GM19328 (cell line): ENCODE results near the gene KLHL1.

Experiments used
- ATAC-seq: cut with Tn5 transposase; IDR thresholded peaks from one replicate; pipeline ENCODE4 v1.9.1; 2021; ENCODE audit warnings: mild to moderate bottlenecking, moderate library complexity; ENCODE audit not compliant: unreplicated experiment

The KLHL1 gene

DNA sequence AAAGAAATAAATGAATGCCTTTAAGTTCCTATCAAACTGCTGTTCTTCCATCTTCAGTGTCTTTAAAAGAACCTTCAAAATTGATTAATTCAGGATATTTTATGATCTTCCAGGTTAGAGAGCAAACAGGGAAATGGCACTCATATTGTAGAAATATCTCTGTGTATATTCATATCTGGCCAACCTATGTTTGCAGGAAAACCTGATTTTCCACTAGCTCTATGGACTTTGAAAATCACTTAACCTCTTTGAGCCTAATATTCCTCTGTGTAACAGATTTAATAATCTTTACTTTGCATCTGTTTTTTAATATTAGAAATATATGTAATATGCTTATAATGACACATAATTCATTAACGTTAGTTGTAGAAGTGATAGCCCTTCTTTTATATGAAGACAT lies 228.3 kb downstream of the KLHL1 start:
- no peak for ATAC-seq

DNA sequence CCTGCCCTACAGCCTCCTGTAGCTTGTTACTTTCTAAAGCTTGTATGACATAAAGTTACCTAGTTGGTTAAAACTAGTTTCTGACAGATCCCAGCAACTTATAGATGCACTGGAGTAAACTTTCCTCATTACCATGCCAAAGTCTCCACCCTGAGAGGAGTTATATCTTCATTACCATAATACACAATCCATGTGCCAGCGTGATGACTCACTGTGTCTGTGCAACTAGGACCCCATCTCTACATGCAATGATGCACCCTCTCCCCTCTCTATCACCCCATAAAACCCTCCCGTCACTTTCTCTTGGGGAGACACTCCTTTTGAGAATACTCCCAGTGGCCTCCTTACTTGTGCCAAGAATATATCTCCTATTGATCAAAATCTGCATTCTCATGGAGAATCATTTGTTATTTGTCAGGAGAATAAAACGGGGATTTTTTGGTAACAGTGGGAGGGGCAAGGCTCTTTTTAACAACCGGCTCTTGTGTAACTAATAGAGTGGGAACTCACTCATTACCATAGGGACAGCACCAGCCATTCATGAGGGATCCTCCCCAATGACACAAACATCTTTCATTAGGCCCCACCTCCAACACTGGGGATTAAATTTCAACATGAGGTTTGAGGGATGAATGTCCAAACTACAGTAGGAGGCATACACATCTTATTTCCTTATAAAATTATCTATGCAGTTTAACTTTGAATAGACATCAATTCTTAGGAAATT lies 235.8 kb downstream of the KLHL1 start:
- no peak for ATAC-seq

GRCh38 chr13:69866555-69866954 lies 241.7 kb downstream of the KLHL1 start:
- no peak for ATAC-seq

DNA sequence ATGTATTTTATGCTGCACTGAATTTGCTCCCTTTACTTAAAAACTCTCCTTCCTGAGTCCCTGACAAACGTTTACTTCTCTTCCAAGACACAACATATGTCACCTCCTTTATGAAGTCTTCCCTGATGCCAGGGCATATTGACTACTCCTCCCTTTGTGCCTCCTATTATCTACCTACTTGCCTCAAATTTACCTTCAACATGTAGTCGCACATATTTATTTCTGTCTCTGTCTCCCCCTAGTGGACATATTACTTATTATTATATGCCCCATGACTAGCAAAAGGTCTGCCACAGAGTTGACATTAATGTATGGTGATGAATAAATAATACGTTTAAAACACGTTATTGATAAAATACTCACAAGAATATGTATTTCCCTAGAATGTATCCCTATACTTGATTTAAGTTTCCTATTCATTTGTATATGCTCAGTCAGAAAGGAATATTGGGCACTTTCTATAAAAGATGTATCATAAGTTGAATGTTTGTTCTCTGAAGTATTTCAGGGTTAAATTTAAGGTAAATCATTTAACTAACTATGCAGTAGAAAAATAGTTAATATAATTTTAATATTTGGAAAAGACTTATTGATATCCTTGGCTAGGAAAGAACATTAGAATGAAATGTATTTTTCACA lies 250.9 kb downstream of the KLHL1 start:
- ATAC-seq = no peak

GRCh38 chr13:69856331-69856730 lies 251.9 kb downstream of the KLHL1 start:
- ATAC-seq = no peak

- no peak for ATAC-seq
Measured at GRCh38 chr13:69828527-69828926, 279.7 kb downstream of the KLHL1 start.

DNA sequence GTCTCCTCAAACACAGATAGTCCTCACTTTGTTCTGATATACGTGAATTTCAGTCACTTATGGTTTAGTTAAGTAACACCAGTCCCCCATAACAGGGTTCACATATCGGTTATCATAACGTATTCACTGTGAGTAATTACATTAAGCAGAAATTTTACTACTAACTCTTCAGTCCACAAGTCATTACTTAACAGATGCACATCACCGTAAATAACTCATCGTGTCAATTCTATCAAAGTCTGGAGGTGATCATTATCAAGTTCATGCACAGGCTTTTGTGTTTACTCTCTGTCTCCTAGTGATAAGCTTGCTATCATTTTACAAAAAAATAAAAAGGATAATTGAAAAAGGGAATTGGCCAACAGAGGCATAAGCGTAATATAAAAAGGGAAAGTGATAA lies 288.1 kb downstream of the KLHL1 start:
- ATAC-seq = no peak

DNA sequence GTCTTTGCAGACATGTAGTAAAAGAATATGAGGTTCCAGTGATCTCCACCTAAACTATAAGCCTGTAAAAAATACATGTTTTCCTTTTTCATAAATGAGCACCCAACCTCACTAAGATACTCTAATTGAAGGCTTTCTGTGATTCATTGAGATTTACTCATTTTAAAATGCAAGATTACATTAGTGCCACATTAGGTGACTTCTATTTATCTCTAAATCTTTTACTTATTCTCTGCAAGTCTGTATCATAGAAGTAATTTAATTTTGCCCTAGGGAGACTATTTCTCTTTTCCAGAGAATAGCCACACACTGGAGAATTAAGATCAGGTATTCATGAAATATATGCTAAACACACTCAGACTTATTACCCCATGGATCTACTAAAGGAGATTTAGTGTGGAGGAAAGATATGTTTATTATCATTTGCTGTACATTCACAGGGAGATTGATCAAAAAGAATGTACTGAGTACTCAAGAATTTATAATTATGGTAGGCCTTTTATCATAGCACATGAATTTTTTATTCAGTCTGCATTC lies 290.9 kb downstream of the KLHL1 start:
- ATAC-seq = no peak

GRCh38 chr13:69809152-69809551 lies 299.1 kb downstream of the KLHL1 start:
- ATAC-seq = no peak

- no peak for ATAC-seq
Measured at GRCh38 chr13:69796256-69796655, 312.0 kb downstream of the KLHL1 start.

DNA sequence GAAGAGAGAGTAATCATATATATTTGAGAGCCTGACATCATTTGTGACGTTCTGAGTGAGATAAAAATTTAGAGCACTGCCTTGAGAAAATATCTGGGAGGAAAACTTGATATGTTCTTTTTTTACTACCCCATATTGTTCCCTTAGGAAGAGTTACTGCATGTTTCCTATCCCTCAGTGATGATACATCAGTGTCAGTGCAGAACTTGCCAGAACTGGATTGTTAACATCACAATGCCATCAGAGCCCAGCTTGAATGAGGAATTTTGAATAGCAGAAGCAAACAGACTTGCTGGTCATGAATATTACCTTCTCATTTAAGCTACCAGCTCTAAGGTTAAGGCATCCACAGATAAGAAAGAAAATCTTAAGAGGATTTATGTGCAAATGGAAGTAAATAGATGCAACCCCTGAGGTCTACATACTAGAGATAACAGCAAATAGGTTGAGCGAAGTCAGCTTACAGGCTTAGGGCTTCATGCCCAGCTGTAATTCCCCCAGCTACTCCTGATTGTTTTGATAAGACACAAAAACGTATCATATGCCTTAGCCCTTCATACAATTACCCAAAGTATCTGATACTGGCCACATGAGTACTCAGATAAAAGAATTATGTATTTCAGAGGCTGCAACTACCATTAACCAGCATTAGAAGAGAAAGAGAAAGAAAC lies 314.3 kb downstream of the KLHL1 start:
- ATAC-seq = no peak

- no peak for ATAC-seq
Measured at GRCh38 chr13:69776937-69777336, 331.3 kb downstream of the KLHL1 start.

GRCh38 chr13:69769608-69770007 lies 338.6 kb downstream of the KLHL1 start:
- ATAC-seq = no peak

DNA sequence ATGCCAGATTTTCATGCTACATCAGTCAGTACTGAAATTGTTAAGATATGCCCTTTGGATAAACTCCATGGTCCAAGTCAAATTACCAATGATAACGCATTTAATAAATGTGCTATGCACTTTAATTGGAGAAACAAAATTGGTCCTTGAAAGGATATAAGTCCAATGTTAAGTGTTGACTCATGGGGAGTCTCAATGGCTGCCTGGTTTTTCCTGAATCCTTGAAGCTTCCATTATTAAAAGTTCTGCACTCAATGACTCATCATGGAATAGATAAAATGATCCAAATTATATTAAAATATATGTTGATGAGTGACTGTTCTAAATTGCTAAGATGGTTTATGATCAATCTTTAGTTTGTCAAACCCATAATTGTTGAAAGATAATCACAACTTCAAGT lies 346.7 kb downstream of the KLHL1 start:
- no peak for ATAC-seq

GRCh38 chr13:69755101-69755500 lies 353.2 kb downstream of the KLHL1 start:
- no peak for ATAC-seq

DNA sequence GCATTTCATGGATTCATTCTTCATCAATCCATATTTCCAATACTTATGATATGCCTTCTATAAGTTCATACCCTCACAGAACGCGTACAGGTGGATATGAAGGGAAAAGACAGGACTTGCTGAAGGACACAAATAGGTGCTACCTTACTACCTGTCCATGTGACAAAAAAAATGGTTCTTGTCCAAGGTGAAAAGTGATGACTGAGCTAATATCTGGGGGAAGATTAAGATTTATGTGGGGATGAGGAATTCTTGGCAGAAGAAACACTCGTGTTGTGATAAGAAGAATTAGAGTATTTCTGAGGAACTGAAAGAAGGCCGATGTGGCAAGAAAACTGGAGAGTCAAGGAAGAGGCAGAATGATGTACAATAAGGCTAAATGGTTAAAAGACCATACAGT lies 357.0 kb downstream of the KLHL1 start:
- no peak for ATAC-seq

- ATAC-seq = no peak
Measured at GRCh38 chr13:69737129-69737935, 370.9 kb downstream of the KLHL1 start.

DNA sequence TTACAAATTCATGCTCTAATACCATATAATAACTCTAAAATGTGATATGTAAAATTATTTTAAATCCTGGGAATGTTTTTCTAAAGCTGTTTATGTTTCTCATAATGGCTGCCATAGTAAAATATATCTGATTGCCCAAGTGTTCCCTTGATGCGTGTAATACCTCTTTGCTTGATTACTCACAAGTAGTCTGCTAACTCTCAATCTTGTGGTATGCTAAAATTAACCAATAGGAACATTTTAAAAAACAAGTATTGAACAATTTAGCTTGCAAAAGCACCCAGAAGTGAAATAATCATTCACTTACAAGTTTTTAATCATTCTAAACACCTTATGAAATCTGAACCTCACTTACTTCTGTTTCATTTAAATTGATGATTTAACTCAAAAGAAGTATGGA lies 386.6 kb downstream of the KLHL1 start:
- ATAC-seq = no peak

- ATAC-seq = no peak
Measured at GRCh38 chr13:69720278-69720983, 387.8 kb downstream of the KLHL1 start.

DNA sequence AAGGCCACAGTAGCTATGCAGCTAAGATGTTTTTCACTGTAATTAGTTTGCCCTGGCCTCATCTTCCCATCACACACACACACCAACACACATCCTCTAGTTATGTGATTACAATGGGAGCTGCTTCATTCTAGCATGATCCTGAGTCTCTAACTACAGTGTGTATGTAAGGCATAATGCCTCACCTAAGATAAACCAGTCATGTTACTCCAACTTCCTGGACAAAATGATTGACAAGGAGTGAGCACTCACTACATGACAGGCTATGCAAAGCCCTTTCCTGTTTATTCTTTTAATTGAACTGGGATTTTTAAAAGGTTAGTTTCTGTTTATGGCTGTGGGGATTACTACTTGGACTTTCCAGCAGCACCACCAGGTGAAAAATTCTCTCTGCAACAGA lies 401.4 kb downstream of the KLHL1 start:
- ATAC-seq = no peak

DNA sequence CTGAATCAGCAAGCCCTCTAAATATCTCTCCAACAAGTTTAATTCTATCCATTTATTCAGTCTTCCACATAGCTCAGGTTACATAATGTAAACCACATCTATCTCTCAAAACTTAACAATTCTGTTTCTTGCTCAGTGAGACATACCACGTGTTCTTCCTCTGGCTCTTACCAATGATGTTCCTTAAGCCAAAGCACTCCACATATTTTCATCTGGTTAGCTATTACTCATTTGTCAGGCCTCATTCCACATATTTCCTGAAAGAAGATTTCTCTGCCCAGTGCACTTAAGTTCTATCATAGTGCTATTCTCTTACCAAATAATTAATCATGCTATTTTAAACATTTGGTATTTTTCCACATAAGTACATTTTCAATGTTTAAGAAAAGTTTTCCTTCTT lies 403.9 kb downstream of the KLHL1 start:
- no peak for ATAC-seq
